Caco-2 (cell line): ENCODE data around the gene EXOC8. TPM values are rescaled to one million over a fixed set of nuclear protein-coding genes. Genes with fewer than 3 reads are reported as not detected.

Source experiments
- BruUV-seq: library from RNA; stranded (reverse); fragments of 400-500 nt; replicated peaks from 2 replicates; lab custom pipeline; 2021; lab: Mats Ljungman, UMichigan
- CTCF ChIA-PET: fragments of 300-600 bp; sonication (Branson Sonifier 250); formaldehyde crosslinking; loops from one replicate; lab custom pipeline; 2022; ENCODE audit warnings: antibody characterized with exemption; lab: Charles Lee
- POLR2A ChIA-PET: fragments of 300-600 bp; sonication (Branson Sonifier 250); formaldehyde crosslinking; loops from one replicate; lab custom pipeline; 2022; ENCODE audit warnings: antibody characterized with exemption; lab: Charles Lee
- DNase-seq, 2 experiments: peaks; one replicate each; pipeline versions ENCODE4 v3.0.0 to v3.0.0-alpha.2; 2020 to 2022
- H3K27me3 ChIP-seq: replicated peaks from 2 replicates; pipeline ENCODE4 v1.6.0; 2011; ENCODE audit warnings: low read length; ENCODE audit not compliant: control insufficient read depth, insufficient read depth
- H3K36me3 ChIP-seq: 2 replicates; pipeline ENCODE4 v1.5.1; 2011; ENCODE audit warnings: low read length; ENCODE audit not compliant: control insufficient read depth, insufficient read depth
- H3K4me1 ChIP-seq: fragments of 250-450 bp; sonication (Bioruptor Pico); 2 replicates; pipeline ENCODE4 v1.5.1; 2020; ENCODE audit warnings: mild to moderate bottlenecking
- H3K4me3 ChIP-seq: 2 replicates; pipeline ENCODE4 v1.5.1; 2011; ENCODE audit warnings: low read depth, mild to moderate bottlenecking, control low read depth, low read length
- H3K9me3 ChIP-seq: fragments of 250-450 bp; sonication (Bioruptor Pico); 2 replicates; pipeline ENCODE4 v1.5.1; 2020; ENCODE audit warnings: mild to moderate bottlenecking, moderate library complexity
- H3K27ac Mint-ChIP-seq: one replicate; pipeline ENCODE4 v1.8.0; 2022; ENCODE audit warnings: mixed read lengths; ENCODE audit not compliant: unreplicated experiment
- H3K27me3 Mint-ChIP-seq: one replicate; pipeline ENCODE4 v1.8.0; 2022; ENCODE audit warnings: mixed read lengths; ENCODE audit not compliant: insufficient read depth, unreplicated experiment
- H3K36me3 Mint-ChIP-seq: one replicate; pipeline ENCODE4 v1.8.0; 2022; ENCODE audit warnings: mild to moderate bottlenecking, mixed read lengths; ENCODE audit not compliant: insufficient read depth, unreplicated experiment
- H3K4me1 Mint-ChIP-seq: one replicate; pipeline ENCODE4 v1.8.0; 2022; ENCODE audit warnings: low read depth, mixed read lengths; ENCODE audit not compliant: unreplicated experiment
- H3K4me3 Mint-ChIP-seq: one replicate; pipeline ENCODE4 v1.8.0; 2022; ENCODE audit warnings: mild to moderate bottlenecking, moderate library complexity, mixed read lengths; ENCODE audit not compliant: unreplicated experiment
- H3K9me3 Mint-ChIP-seq: one replicate; pipeline ENCODE4 v1.8.0; 2022; ENCODE audit warnings: mixed read lengths; ENCODE audit not compliant: unreplicated experiment
- CTCF ChIP-seq, 2 experiments: fragments of 200-600 bp in 1 of 2; IDR thresholded peaks; 1 replicate in 1 of 2; 2 replicates in 1 of 2; pipeline versions ENCODE4 v1.5.1 to v1.8.0; 2011 to 2022; ENCODE audit warnings: antibody characterized with exemption in 1 of 2, control low read depth in 1 of 2, inconsistent platforms in 1 of 2, low read depth in 1 of 2, low read length in 1 of 2, mild to moderate bottlenecking in 1 of 2, moderate library complexity in 1 of 2; ENCODE audit not compliant: insufficient read depth in 1 of 2, severe bottlenecking in 1 of 2, unreplicated experiment in 1 of 2
- intact Hi-C: fragments of 100-400 bp; cut with micrococcal nuclease; formaldehyde crosslinking; loops from one replicate; pipeline ENCODE4 v1.10.0; 2022; ENCODE audit not compliant: unreplicated experiment
- total RNA-seq: library from RNA; stranded (reverse); gene quantifications from 2 replicates; pipeline ENCODE4 v1.2.3, GENCODE V29; 2022

The EXOC8 gene
- total RNA-seq, 1 experiment from 2014 or later: 18.3 TPM

DNA sequence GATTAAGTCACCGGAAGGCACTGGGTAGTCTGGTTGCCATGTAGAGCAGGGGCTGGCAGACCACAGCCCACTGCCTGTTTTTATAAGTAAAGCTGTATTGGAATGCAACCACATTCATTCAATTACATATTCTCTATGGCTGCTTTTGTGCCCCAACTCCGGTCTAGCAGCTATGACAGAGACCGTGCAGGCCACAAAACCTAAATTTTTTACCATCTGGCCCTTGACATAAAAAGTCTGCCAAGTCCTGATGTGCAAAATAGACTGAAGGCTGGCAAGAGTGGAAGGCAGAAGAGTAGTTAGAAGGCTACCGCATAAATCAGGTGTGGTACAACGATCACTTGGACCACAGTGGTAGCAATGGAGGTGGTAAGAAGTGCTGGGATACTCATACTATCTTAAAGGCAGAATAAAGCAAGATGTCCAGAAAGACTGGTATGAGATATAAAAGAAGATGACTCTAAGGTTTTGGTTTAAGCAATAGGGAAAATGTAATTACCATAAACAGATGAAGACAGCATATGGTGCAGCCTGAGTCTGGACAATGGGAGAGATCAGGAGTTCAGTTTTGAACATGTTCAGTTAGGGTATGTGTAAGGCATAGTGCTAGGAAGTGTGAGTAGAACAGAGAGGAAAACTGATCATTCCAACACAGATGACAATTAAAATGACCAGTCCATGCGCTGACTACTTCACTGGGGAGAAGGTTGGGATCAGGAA lies 47.2 kb upstream of the EXOC8 start:
- Mint-ChIP-seq H3K4me3 (no peak overlapping the region), H3K27me3 (no peaks in the 10 kb centered on the region), H3K27ac (no peak overlapping the region), H3K36me3 (no peaks in the 10 kb centered on the region), H3K9me3 (no peaks in the 10 kb centered on the region), H3K4me1 (peaks cover 13% of the 10 kb centered on the region)
- BruUV-seq: no TSS peak
- no peak for DNase-seq
- H3K9me3 ChIP-seq: no peaks in the 10 kb centered on the region
- peaks cover 28% of the 10 kb centered on the region for H3K4me1 ChIP-seq
- intact Hi-C loops: loop anchor here (1.0 kb wide), 1 partner anchor 8 kb away; no protein-coding TSS in a partner anchor
- ChIA-PET POLR2A (no interaction called here), CTCF (no interaction called here)
- no peak overlapping the region for H3K4me3 ChIP-seq
- H3K27me3 ChIP-seq: no peaks in the 10 kb centered on the region
- no peak for TF ChIP-seq CTCF (IDR thresholded peaks at IDR 0.05; ENCODE audit: insufficient read depth in 1 of 2, low read depth in 1 of 2, low read length in 1 of 2, severe bottlenecking in 1 of 2, unreplicated experiment in 1 of 2)
- H3K36me3 ChIP-seq: no peaks in the 10 kb centered on the region

GRCh38 chr1:231383159-231383860 lies 45.7 kb upstream of the EXOC8 start:
- POLR2A ChIA-PET: no interaction called here
- peaks cover 24% of the 10 kb centered on the region for H3K4me1 ChIP-seq
- Mint-ChIP-seq H3K27ac (no peak overlapping the region), H3K27me3 (no peaks in the 10 kb centered on the region), H3K4me1 (peaks cover 9% of the 10 kb centered on the region), H3K9me3 (no peaks in the 10 kb centered on the region), H3K36me3 (no peaks in the 10 kb centered on the region), H3K4me3 (no peak overlapping the region)
- no peaks in the 10 kb centered on the region for H3K9me3 ChIP-seq
- intact Hi-C loops: no loop called here
- no peak overlapping the region for H3K4me3 ChIP-seq
- CTCF ChIA-PET: no interaction called here
- no TSS peak for BruUV-seq
- TF ChIP-seq CTCF (IDR thresholded peaks at IDR 0.05; ENCODE audit: insufficient read depth in 1 of 2, low read depth in 1 of 2, low read length in 1 of 2, severe bottlenecking in 1 of 2, unreplicated experiment in 1 of 2): no peak
- DNase-seq: no peak
- no peaks in the 10 kb centered on the region for H3K36me3 ChIP-seq
- no peaks in the 10 kb centered on the region for H3K27me3 ChIP-seq

DNA sequence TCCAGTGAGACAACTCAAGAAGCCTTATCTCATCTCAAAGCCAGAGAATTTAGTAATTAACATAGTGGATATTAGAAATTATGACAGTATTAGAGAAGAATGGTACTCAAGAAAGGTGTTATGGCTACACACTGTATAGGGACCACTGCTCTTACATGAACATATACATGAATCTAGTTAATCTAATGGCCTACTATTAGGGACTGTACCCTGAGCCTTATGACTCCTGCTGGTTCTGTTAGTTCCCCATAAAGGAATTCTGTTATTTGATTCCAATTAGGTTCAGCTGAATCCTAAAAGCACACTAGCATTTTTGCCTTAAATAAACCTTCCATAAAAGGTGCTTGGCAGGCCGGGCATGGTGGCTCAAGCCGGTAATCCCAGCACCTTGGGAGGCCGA lies 44.8 kb upstream of the EXOC8 start:
- TF ChIP-seq CTCF (IDR thresholded peaks at IDR 0.05; ENCODE audit: insufficient read depth in 1 of 2, low read depth in 1 of 2, low read length in 1 of 2, severe bottlenecking in 1 of 2, unreplicated experiment in 1 of 2): no peak
- Histone ChIP-seq H3K4me3 (no peak overlapping the region), H3K4me1 (peaks cover 20% of the 10 kb centered on the region), H3K9me3 (no peaks in the 10 kb centered on the region), H3K36me3 (no peaks in the 10 kb centered on the region), H3K27me3 (no peaks in the 10 kb centered on the region)
- ChIA-PET CTCF (no interaction called here), POLR2A (no interaction called here)
- Mint-ChIP-seq H3K27me3 (no peaks in the 10 kb centered on the region), H3K4me3 (no peak overlapping the region), H3K27ac (no peak overlapping the region), H3K36me3 (no peaks in the 10 kb centered on the region), H3K4me1 (peaks cover under 1% of the 10 kb centered on the region), H3K9me3 (no peaks in the 10 kb centered on the region)
- intact Hi-C loops: no loop called here
- BruUV-seq: no TSS peak
- DNase-seq: no peak
